NCI-H2107 (cell line): ENCODE measurements around the gene METTL1.

Experiments
- DNase-seq: peaks from one replicate; lab custom pipeline; 2025; lab: John Stamatoyannopoulos, UW

METTL1 gene

GRCh38 chr12:57753756-57754337, 18.1 kb downstream of the METTL1 start:
- no peak for DNase-seq

GRCh38 chr12:57752668-57753000, 19.3 kb downstream of the METTL1 start:
- no peak for DNase-seq

GRCh38 chr12:57751788-57752667, 19.9 kb downstream of the METTL1 start, which contains the start of gene CDK4:
TSS of gene CDK4 (minus strand) at chr12:57752310. CDS start at chr12:57751717, 593 bp downstream.
- peak; percentile 98 for DNase-seq

- no peak for DNase-seq
These were observed 20.5 kb downstream of the METTL1 start for GRCh38 chr12:57751432-57751787.

GRCh38 chr12:57750561-57751431, 21.1 kb downstream of the METTL1 start:
- DNase-seq, result no peak

- DNase-seq, result no peak
These were observed 22.8 kb downstream of the METTL1 start for GRCh38 chr12:57749061-57749460.

- DNase-seq, result no peak
These were observed 25.9 kb downstream of the METTL1 start for GRCh38 chr12:57746025-57746424.

DNA sequence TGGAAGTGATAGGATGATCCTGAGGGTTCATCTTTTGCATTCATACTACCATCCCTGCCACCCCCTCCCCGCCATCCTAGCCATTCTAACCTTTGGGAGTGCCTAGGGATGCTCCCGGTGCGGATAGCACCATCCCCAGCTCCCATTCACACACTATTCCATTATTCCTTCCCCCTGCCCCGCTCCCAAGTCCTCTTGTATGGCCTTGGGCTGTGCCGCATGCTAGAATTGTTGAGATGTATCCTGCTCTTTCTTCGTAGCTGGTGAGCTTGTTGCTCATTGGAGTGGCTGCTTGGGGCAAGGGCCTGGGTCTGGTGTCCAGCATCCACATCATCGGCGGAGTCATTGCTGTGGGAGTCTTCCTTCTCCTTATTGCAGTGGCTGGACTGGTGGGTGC, 26.4 kb downstream of the METTL1 start:
- DNase-seq, result no peak

DNA sequence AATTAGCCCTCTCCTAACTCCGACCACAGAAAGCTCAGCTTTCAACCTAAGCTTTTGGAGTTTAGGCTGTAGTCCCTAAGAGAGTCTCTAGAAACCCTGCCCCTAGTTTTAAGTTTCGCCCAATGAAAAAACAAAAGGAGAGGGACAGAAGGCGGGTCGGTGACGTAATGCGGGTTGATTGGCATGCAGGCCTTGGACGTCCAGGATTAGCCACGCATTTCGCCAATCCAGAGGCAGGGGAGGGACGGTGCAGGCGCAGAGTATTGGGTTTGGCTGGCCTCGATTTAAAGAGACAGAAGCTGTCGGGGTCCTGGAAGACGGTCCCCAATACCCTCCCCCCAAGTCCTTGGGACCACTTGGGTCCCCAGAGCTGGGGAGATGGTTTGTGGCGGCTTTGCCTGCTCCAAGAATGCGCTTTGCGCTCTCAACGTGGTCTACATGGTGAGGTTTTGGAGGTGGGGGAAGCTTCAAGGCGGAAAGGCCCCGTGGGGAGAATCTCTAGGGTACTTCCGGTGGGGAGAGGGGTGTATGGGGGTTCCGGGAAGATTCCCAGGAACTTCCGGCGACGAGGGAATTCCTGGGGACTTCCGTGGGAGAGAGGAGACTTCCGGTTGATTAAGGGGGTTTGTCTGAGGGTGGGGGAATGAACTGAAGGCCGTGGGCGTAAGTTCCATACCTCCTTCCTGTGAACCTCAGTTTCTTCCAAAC, 27.0 kb downstream of the METTL1 start, which contains the start of gene TSPAN31:
TSPAN31 (plus strand) TSS at position 263 of the 708 bp plus-strand sequence; CDS start at position 379, 116 bp downstream.
- peak; percentile 98 for DNase-seq

DNA sequence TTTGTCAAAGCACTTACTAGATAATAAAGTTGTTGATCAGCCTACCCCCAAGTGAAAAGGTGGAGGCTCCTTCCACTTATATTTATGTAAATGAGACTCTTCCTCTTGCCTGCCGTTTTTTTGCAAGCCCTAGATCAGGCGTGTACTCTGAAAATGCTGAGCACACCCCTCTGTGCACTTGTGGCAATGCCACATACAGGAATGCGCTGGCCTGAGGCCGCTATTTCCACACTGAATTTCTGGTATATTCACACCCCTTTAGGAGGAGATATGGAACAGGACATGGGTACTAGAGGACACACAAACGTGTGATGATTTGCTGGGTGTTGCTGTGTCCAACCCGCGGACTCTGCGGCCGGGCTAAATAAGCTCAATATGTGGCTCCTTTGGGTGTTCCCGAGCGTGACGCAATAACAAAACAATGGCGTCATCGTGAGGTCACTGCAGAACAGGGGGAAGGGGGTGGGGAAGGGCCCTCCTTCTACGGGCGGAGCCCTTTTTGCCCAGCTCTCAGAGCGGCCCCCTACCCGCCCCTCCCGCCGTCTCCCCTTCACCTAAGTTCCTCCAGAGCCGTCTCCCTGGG, 27.6 kb downstream of the METTL1 start:
- DNase-seq, result peak; percentile 94

- DNase-seq, result no peak
These were observed 28.1 kb downstream of the METTL1 start for GRCh38 chr12:57743769-57744168.

- no peak for DNase-seq
These were observed 29.8 kb downstream of the METTL1 start for GRCh38 chr12:57741844-57742738.

DNA sequence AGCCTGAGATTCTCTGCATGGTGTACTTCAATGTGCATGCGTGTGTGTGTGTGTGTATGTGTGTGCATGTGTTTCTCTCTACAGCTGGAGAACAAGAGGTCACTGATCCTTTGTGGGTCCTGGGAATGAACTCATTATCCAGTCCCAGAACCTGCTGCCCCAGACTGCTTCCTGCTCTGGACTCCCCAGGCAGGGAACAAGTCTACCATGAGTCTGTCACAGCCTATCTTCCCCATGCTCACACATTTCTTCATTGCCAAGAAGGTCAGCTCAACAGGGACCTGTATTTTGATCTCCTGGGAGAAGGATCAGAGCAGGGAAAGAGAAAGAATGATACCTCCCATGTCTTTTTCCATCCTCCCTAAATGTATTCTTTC, 30.5 kb downstream of the METTL1 start:
- no peak for DNase-seq

GRCh38 chr12:57740656-57741412, 31.1 kb downstream of the METTL1 start:
- DNase-seq, result no peak

DNA sequence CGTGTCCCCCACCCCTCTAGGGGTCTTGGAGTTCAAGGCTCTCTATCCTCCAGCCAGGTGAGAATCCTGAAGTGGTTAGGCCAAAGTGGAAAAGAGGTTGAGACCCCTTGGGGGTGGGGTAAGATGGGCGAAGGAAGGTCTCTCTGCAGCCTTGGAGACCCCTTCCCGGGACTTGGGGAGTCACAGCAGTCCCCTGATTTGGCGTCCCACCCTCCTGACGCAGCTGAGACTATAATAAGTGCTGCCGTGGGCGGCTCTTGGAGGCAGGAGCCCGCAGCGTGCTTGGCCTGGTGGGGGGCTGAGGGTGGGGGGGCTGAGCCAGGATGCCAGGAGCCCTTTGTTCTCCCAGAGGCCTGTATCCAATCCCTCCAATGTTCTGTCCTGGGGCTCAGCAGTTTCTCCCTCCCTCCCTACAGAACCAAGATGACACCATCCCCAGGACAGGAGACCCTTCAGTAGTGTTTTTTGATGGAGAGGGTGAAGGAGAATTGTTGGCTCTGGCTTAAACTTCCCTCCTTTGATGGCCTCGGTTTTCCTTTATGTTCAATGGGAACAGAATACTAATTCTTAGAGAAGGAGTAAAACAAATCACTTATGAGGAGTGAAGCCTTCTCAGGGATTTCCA, 31.9 kb downstream of the METTL1 start:
- no peak for DNase-seq

DNA sequence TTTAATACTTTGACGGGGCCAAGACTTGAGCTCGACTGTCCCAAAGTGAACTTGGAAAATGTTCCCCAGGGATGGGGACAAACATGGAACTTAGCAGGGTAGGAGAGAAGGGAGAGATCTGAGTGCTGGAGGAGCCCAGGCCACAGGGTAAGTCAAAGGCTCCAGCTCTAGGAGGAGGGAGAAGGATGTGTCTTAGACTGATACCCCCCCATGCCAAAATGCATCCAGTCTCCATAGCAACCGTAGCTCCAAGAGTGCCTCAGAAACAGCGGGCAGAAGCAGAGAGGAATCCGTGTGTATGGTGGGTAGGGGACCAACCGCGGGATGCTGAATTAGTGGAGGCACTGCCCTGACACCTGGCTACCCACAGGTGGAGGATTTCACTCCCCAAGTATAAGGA, 32.5 kb downstream of the METTL1 start:
- DNase-seq, result no peak

- DNase-seq, result no peak
These were observed 33.2 kb downstream of the METTL1 start, which contains the start of gene AGAP2 for GRCh38 chr12:57738661-57739237. TSS of gene AGAP2 (minus strand) at chr12:57738742. CDS start at chr12:57738246, 496 bp downstream.
